Adipose tissue (tissue), 3 donors: ENCODE data around the gene UBE2E1. TPM values are rescaled to one million over a fixed set of nuclear protein-coding genes. Genes with fewer than 3 reads are reported as not detected.
"Not testable (repeated sequence)": the region's sequence is repeated elsewhere in the genome, so short reads cannot be mapped to it uniquely, and the experiment has no call there.

ENCODE experiments used
- H3K27ac ChIP-seq: one replicate; pipeline ENCODE4 v1.5.1; 2013; ENCODE audit warnings: low read depth, low read length
- WGBS, 3 donors: extraction: QIAGEN DNeasy Blood & Tissue Kit; methylation state at CpG; one replicate each; pipeline ENCODE4 v1.1.7; 2013; 5-methylcytosine and 5-hydroxymethylcytosine counted together
- polyA plus RNA-seq, 3 donors: library from polyadenylated mRNA; stranded (reverse); fragments of 200-250 nt; gene quantifications; one replicate each; pipeline ENCODE4 v1.2.3, GENCODE V29; 2013
- donor health status: healthy with polysubstance abuse.
- donor health status: Bipolar disorder and iron deficiency.
- donor health status: healthy.

UBE2E1 gene
- polyA plus RNA-seq, 3 donors, result 28.5 to 94.6 (median 56.5) TPM

DNA sequence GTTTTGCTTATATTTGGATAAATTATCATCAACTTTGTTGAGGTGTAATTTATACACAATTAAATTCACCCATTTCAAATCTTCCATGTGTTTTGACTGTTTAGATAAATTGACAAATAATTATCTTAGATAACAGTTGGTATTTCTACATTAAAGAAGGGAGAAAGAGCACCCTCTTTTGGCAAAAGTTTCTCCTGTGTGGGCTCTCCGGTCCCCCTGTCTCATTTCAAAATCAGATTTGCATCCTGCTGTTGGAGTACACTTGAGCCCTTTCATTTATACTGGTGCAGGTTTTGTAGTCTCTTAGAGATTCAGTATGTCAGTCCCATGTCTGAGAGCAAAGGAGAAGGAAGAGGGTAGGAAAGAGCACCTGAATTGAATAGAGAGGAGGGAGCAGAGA, 61.6 kb downstream of the UBE2E1 start:
- WGBS, 3 donors, result 51 to 76% (median 64%) methylated on average over 1 of the region's 1 CpG
- no peak overlapping the region for H3K27ac ChIP-seq

DNA sequence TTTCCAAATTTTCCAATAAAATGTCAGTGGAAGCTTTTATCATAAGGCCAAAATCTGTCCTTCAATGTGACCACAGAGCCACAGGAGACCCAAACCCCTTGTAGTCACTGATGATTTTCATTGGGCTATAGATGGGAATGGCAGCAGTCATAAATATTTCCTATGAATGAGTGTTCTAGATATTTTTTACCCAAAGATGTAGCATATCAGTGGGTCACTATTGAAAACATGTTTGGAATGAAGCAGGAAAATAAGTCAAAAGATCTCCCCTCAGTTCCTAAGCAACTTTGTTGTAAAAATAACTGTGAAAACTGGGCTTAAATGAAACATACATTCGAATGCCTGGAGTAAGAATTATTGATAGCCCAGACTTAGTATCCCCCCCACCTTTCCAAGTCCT, 62.1 kb downstream of the UBE2E1 start:
- 81 to 97% (median 84%) methylated on average over 1 of the region's 1 CpG for WGBS, 3 donors
- no peak overlapping the region for H3K27ac ChIP-seq

DNA sequence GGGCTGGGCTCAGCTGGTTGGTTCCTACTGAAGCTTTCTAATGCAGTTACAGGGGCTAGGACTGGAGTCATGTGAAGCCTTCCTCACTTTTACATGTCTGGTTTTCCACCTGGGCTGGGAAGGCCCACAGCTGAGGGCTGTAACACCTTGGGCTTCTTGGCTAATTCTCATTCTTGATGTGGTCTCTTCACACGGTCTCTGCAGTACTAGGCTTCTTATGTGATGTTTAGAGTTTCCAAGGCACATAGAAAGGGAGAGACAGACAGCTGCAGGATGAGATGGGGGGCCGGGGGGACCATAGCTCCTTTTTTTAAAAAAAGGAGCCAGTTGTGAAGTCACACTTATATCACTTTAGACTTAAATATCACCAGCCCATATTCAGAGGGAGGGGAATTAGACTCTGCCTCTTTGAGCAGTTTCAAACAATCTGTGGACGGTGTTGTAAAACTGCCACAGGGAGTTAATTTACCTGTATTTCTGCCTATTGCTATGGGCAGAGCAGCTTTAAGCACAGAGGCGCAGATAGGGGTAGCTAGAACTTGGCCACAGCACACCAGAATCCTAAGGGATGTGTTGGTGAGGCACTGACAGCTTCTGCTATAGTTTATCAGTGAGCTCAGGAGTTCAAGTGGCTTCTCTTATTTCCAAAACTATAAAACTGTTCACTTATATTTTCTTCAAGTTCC, 64.4 kb downstream of the UBE2E1 start:
- no peak overlapping the region for H3K27ac ChIP-seq
- WGBS, 3 donors, result 84 to 89% (median 87%) methylated on average over 4 of the region's 4 CpGs

DNA sequence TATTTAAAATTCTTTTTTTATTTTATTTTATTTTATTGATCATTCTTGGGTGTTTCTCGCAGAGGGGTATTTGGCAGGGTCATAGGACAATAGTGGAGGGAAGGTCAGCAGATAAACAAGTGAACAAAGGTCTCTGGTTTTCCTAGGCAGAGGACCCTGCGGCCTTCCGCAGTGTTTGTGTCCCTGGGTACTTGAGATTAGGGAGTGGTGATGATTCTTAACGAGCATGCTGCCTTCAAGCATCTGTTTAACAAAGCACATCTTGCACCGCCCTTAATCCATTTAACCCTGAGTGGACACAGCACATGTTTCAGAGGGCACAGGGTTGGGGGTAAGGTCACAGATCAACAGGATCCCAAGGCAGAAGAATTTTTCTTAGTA, 64.9 kb downstream of the UBE2E1 start:
- H3K27ac ChIP-seq, result not testable (repeated sequence)
- WGBS, 3 donors, result 97 to 100% (median 100%) methylated on average over 1 of the region's 5 CpGs

DNA sequence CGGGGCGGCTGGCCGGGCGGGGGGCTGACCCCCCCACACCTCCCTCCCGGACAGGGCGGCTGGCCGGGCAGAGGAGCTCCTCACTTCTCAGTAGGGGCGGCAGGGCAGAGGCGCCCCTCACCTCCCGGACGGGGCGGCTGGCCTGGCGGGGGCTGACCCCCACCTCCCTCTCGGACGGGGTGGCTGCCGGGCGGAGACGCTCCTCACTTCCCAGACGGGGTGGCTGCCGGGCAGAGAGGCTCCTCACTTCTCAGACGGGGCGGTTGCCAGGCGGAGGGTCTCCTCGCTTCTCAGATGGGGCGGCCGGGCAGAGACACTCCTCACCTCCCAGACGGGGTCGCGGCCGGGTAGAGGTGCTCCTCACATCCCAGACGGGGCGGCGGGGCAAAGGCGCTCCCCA, 65.6 kb downstream of the UBE2E1 start:
- not testable (repeated sequence) for H3K27ac ChIP-seq
- WGBS, 3 donors, result 96 to 98% (median 97%) methylated on average over 14 to 34 of the region's 34 CpGs

DNA sequence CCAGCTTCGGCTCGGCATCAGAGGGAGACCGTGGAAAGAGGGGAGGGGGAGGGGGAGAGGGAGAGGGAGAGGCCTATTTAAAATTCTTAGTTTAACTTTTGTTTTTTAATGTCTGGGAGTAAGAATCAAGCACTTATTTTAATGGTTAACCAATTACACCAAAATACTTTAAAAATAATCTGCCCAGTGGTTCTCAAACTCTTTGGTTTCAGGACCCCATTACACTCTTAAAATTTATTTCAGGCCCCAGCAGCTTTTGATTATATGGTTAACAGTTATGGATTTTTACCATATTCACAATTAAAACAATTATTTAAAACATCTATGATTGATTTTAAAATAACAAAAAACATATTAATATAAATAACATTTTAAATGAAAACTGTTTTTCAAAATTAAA, 66.6 kb downstream of the UBE2E1 start:
- no peak overlapping the region for H3K27ac ChIP-seq
- 95 to 100% (median 97%) methylated on average over 2 to 3 of the region's 3 CpGs for WGBS, 3 donors

DNA sequence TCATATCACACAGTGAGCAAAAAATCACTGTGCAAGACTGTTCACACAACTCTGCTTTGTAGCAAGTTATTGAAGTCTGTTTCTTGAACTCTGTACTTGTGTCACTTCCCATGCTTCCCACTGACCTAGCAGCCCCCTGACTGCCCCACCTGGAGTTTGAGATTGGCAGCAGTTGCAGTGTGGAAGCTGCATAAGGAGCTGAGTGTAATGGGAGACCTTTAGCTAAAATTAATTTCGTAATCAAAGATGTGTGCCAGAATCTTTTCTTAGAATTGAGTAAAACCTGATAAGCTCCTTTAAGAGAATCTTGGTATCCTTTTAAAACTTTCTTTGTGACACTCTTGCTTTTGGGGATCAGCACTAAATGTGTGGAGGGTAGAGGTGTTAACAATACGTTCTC, 68.2 kb downstream of the UBE2E1 start:
- no peak overlapping the region for H3K27ac ChIP-seq
- 63 to 69% (median 66%) methylated on average over 2 of the region's 2 CpGs for WGBS, 3 donors

DNA sequence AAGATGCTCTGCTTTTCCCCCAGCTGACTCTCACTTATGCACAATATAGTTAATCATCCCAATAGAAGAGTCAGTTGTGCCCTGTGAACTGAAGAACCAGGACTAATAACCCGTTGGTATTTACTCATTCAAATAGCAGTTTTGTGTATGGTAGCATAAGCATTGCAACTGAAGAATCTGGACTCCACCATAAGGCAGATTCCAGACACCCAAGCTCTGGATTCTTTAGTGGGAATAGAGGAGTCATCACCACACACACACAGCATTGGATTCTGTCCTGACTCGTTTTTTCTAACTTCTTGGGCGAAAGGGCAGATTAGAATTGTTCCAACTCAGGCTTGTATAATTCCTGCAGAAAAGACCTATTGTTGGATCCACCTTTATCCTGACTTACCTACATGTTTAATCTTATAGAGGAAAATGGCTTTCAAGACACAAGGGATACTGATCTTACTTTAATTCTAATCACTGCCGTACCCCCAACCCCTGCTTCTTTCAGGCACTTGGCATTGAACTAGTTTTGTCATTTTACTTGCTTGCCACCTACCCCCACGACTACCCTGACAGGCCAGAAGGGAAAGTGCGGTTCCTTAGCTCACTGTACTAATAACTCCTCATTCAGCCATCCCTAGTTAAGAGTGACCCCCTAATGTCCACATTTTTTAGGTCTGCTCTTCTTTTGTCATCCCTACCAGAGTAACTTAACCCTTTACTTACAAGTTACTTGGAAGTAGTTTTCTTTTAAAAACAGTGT, 68.8 kb downstream of the UBE2E1 start:
- 64 to 76% (median 74%) methylated on average over 6 of the region's 6 CpGs for WGBS, 3 donors
- H3K27ac ChIP-seq, result no peak overlapping the region

DNA sequence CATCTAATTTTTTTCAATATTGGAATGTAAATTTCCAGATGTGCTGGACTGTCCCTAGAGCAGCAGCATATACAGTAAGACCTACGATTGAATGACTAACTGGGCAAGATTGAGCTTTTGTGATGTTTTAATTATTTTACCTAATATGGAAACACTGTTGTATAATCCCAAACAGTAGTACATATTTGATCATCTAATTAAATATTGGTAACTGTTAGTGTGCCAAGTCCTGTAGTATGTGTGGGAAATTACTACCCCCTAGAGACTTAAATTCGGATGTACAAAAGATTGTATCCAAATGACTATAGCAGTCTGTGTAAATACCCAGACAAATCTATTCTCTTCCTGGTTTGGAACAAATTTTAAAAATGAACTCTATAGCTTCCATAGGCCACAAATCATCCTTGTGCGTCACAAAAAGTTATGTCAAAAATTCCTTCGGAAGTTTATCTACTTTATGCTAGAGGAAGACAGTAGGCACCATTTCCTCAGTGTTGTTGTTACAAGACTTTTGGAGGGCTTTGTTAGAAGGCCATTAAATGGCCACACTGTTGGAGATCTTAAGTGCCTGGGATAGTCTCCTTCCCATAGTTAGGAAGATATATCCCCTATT, 69.5 kb downstream of the UBE2E1 start:
- WGBS, 3 donors, result 67 to 79% (median 73%) methylated on average over 4 of the region's 4 CpGs
- H3K27ac ChIP-seq, result no peak overlapping the region

DNA sequence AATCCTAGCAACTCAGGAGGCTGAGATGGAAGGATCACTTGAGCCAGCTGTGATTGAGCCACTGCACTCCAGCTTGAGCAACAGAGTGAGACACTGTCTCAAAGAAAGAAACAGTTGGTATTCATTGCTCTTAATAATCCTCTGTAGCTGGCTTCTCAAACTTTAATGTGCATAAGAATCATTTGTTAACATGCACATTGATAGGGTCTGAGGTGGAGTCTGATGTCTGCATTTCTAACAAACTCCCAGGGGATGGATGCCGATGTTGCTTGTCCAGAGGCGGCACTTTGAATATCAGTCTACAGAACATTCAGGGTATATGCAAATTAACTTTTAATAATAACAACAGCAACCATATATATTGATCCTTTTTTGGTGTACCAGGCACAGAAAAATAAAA, 71.2 kb downstream of the UBE2E1 start:
- 71 to 86% (median 73%) methylated on average over 2 of the region's 2 CpGs for WGBS, 3 donors
- H3K27ac ChIP-seq, result no peak overlapping the region

DNA sequence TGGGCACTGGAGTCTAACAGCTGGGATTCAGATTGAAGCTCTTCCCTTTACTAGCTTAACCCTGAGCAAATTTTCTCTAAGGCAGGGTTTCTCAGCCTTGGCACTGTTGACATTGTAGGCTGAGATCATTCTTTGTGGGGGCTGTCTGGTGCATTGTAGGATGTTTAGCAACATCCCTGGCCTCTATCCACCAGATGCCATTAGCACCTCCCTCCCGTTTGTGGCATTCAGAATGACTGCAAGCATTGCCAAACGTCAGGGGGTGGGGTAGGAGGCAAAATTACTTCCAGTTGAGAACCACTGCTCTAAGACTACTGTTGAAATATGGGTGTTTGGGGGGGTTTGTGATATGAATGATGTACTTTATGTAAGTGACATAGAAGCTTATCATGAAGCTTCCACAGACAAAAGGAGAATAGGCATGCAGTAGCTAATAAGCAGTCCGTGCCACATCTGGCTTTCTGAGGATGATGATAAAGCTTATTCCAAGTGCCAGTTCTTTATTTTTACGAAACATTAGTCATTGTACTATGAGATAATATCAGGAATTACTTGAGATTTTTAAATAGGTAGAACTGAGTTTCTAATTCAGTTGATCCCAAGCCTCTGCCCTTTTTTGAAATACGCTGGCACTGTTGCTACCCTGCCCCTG, 71.7 kb downstream of the UBE2E1 start:
- WGBS, 3 donors, result 38 to 75% (median 42%) methylated on average over 5 of the region's 5 CpGs
- no peak overlapping the region for H3K27ac ChIP-seq

DNA sequence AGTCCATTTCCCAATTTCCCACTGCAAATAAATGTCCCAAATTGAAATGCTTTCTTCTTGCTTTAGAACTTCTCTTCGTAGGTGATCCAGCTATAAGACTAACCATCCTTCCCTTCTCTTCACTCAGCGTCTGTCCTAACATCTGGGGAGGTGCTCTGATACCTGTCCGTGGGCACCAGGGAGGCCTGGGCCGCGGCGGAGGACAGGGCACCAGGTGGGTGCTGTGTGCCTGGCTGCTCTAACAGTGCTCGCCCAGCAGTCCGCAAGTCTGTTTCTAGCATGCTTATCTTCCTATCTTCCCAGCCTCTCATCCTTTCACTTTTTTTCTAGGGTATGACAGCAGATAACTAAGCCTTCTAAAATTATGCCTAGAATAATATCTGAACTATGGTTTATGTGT, 73.7 kb downstream of the UBE2E1 start:
- no peak overlapping the region for H3K27ac ChIP-seq
- 93 to 94% (median 94%) methylated on average over 8 of the region's 8 CpGs for WGBS, 3 donors

DNA sequence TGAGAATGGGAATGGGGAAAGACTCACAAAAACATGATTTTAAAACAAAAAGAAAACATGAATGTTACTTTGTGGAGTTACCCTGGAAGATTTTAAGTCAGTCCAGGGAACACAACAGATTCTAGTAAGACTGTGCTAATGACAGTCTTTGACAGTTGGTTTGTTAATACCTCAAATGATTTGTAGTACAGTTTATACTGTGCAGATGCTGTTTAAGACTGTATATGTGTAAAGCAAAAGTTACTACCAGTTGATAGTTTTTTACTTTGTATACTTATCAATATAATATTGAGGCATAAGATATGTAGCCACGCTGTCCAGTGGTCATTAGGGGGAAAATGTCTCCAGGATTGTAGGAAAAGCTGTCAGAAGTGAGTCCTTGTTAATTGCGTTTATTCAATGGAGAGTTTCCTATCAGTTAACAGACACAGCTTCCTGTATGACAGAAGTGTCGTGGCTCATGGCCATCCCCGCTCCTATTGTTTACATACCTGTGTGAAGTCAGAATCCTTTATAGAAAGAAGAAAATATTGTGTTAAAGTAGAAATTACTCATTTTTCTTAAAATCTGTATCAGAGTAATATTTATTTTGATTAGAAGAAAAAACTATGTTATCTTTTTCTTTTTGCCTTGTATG, 75.1 kb downstream of the UBE2E1 start:
- WGBS, 3 donors, result 16 to 51% (median 46%) methylated on average over 4 of the region's 4 CpGs
- H3K27ac ChIP-seq, result no peak overlapping the region

DNA sequence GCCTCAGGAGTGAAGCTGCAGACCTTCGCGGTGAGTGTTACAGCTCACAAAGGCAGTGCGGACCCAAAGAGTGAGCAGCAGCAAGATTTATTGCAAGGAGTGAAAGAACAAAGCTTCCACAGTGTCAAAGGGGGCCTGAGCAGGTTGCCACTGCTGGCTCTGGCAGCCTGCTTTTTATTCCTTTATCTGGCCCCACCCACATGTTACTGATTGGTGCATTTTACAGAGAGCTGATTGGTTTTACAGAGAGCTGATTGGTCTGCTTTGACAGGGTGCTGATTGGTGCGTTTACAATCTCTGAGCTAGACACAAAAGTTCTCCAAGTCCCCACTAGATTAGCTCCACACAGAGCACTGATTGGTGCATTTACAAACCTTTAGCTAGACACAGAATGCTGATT, 76.2 kb downstream of the UBE2E1 start:
- WGBS, 3 donors, result 64 to 90% (median 79%) methylated on average over 4 of the region's 4 CpGs
- not testable (repeated sequence) for H3K27ac ChIP-seq

DNA sequence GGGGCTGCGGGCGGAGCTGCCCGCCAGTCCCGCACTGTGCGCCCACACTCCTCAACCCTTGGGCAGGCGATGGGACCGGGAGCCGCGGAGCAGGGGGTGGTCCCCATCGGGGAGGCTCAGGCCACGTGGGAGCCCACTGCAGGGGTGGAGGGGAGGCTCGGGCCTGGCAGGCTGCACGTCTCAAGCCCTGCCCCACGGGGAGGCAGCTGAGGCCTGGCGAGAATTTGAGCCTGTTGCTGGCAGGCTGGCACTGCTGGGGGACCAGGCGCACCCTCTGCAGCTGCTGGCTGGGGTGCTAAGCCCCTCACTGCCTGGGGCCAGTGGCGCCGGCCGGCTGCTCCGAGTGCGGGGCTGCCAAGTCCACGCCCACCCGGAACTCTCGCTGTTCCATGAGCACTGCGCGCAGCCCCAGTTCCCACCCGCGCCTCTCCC, 76.7 kb downstream of the UBE2E1 start:
- H3K27ac ChIP-seq, result no peak overlapping the region
- 97 to 98% (median 98%) methylated on average over 26 to 28 of the region's 28 CpGs for WGBS, 3 donors

DNA sequence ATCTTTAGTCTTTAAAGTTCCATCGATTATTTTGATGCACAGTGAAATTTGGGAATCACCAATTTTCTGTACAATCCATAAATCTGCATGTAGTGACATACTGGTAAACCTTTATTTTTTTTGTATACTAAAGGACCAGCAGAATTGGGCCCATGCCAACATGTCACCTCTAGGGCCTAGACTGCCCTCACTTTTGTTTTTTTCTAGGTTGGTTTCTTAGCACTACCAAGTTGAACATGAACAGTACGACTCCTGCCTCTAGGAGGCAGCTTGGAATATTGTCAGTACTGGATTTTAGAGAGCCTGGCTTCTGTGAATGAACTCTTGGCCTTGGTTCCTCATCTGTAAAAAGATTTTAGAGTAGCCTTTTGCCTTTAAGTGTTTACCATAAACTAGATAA, 78.7 kb downstream of the UBE2E1 start:
- H3K27ac ChIP-seq, result no peak overlapping the region
- WGBS, 3 donors, result 88 to 92% (median 92%) methylated on average over 2 of the region's 2 CpGs

DNA sequence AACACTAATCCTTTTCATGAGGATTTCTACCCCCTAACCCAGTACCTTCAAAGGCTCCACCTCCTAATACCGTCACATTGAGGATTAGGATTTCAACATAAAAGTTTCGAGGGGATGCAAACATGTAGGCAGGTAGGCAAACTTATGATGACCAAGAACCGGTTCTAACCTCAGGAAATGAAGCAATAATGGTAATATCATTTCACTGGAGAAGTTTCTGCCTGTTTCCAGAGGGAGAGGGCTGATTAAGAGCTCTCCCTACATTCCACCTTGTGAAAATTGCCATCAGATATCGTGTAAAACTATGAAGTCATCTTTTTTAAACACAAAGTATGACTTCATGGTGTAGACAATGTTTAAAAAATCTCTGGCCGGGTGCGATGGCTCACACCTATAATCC, 79.5 kb downstream of the UBE2E1 start:
- WGBS, 3 donors, result 73 to 91% (median 77%) methylated on average over 6 of the region's 6 CpGs
- H3K27ac ChIP-seq, result no peak overlapping the region

DNA sequence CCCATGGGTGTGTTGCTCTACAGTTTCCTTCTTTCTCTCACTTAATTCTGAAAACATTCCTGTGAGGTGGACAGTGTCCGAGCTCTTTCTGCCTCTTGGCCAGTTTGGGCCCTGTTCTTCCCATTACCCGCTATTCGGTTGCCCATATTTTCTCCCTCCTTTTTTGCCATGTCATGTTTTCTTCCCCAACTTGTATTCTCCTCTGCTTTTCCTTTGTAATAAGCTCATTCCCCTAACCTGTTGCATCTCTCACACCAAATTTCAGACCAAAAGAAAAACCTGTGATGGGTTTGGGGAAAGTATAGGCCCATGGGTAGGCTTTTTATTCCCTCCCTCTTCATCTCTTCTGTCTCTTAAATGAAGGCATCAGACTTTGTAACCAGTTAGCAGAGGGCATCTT, 80.6 kb downstream of the UBE2E1 start:
- no peak overlapping the region for H3K27ac ChIP-seq
- 94 to 97% (median 95%) methylated on average over 3 of the region's 3 CpGs for WGBS, 3 donors
